Trophoblast cell (in vitro differentiated cells and primary cell): ENCODE measurements around the gene HIVEP3.

Experiments
- DNase-seq, 2 donors: peaks; one replicate each; pipeline ENCODE4 v3.0.0-alpha.2; 2016
- H2AFZ ChIP-seq: 2 replicates; pipeline ENCODE4 v1.6.1; 2013; ENCODE audit warnings: low read length, moderate library complexity, mild to moderate bottlenecking; ENCODE audit not compliant: insufficient read depth, poor library complexity
- H2AK5ac ChIP-seq: 2 replicates; pipeline ENCODE4 v1.6.1; 2013; ENCODE audit warnings: mild to moderate bottlenecking, low read length
- H2BK120ac ChIP-seq: 2 replicates; pipeline ENCODE4 v1.6.1; 2013; ENCODE audit warnings: low read length, mild to moderate bottlenecking, moderate library complexity; ENCODE audit not compliant: insufficient read depth, poor library complexity
- H2BK12ac ChIP-seq: 2 replicates; pipeline ENCODE4 v1.6.1; 2013; ENCODE audit warnings: mild to moderate bottlenecking, low read length, moderate library complexity
- H2BK5ac ChIP-seq: 2 replicates; pipeline ENCODE4 v1.6.1; 2013; ENCODE audit warnings: low read length, low read depth, moderate library complexity, mild to moderate bottlenecking; ENCODE audit not compliant: poor library complexity
- H3K14ac ChIP-seq: 2 replicates; pipeline ENCODE4 v1.6.1; 2013; ENCODE audit warnings: mild to moderate bottlenecking, low read length
- H3K18ac ChIP-seq: 2 replicates; pipeline ENCODE4 v1.6.1; 2013; ENCODE audit warnings: mild to moderate bottlenecking, low read length
- H3K23ac ChIP-seq: 2 replicates; pipeline ENCODE4 v1.6.1; 2013; ENCODE audit warnings: low read length
- H3K27ac ChIP-seq: 2 replicates; pipeline ENCODE4 v1.5.1; 2013; ENCODE audit warnings: low read depth, mild to moderate bottlenecking, inconsistent platforms, low read length, moderate library complexity
- H3K27me3 ChIP-seq: 2 replicates; pipeline ENCODE4 v1.6.1; 2013; ENCODE audit warnings: inconsistent platforms, mild to moderate bottlenecking, low read length, moderate library complexity; ENCODE audit not compliant: insufficient read depth
- H3K36me3 ChIP-seq, 2 experiments: 1 replicate in 1 of 2; 2 replicates in 1 of 2; pipeline ENCODE4 v1.6.1; 2013; ENCODE audit warnings: low read length in 2 of 2, mild to moderate bottlenecking in 2 of 2, moderate library complexity in 1 of 2; ENCODE audit not compliant: insufficient read depth in 2 of 2, control insufficient read depth in 1 of 2
- H3K4ac ChIP-seq: 2 replicates; pipeline ENCODE4 v1.6.1; 2013; ENCODE audit warnings: low read depth, mild to moderate bottlenecking, low read length, moderate library complexity
- H3K4me1 ChIP-seq, 2 experiments: 1 replicate in 1 of 2; 2 replicates in 1 of 2; pipeline ENCODE4 v1.6.1; 2013; ENCODE audit warnings: low read length in 2 of 2, mild to moderate bottlenecking in 2 of 2, moderate library complexity in 1 of 2; ENCODE audit not compliant: insufficient read depth in 2 of 2, control insufficient read depth in 1 of 2
- H3K4me2 ChIP-seq: 2 replicates; pipeline ENCODE4 v1.6.1; 2013; ENCODE audit warnings: inconsistent platforms, mild to moderate bottlenecking, low read length, moderate library complexity
- H3K4me3 ChIP-seq: 2 replicates; pipeline ENCODE4 v1.5.1; 2013; ENCODE audit warnings: mild to moderate bottlenecking, low read depth, low read length, inconsistent platforms
- H3K79me1 ChIP-seq: one replicate; pipeline ENCODE4 v1.6.1; 2013; ENCODE audit warnings: low read length
- H3K79me2 ChIP-seq: 2 replicates; pipeline ENCODE4 v1.6.1; 2013; ENCODE audit warnings: low read length, mild to moderate bottlenecking; ENCODE audit not compliant: control insufficient read depth, insufficient read depth, poor library complexity
- H3K9ac ChIP-seq: 2 replicates; pipeline ENCODE4 v1.6.1; 2013; ENCODE audit warnings: mild to moderate bottlenecking, low read length
- H3K9me3 ChIP-seq: 2 replicates; pipeline ENCODE4 v1.6.1; 2013; ENCODE audit warnings: low read depth, mild to moderate bottlenecking, control low read depth, inconsistent platforms, low read length; ENCODE audit not compliant: insufficient read depth
- H4K12ac ChIP-seq: 2 replicates; pipeline ENCODE4 v1.6.1; 2013; ENCODE audit warnings: low read depth, mild to moderate bottlenecking, low read length, moderate library complexity
- H4K8ac ChIP-seq: 2 replicates; pipeline ENCODE4 v1.6.1; 2013; ENCODE audit warnings: low read depth, mild to moderate bottlenecking, low read length, moderate library complexity
- H4K91ac ChIP-seq: one replicate; pipeline ENCODE4 v1.6.1; 2013; ENCODE audit warnings: low read depth, mild to moderate bottlenecking, low read length, moderate library complexity
- WGBS: extraction: QIAGEN DNeasy Blood & Tissue Kit; methylation state at CpG from one replicate; pipeline ENCODE4 v1.1.7; 2013; ENCODE audit warnings: missing lambda C conversion rate; ENCODE audit not compliant: insufficient read length, insufficient coverage; ENCODE audit errors: extremely low coverage; 5-methylcytosine and 5-hydroxymethylcytosine counted together

HIVEP3 gene

DNA sequence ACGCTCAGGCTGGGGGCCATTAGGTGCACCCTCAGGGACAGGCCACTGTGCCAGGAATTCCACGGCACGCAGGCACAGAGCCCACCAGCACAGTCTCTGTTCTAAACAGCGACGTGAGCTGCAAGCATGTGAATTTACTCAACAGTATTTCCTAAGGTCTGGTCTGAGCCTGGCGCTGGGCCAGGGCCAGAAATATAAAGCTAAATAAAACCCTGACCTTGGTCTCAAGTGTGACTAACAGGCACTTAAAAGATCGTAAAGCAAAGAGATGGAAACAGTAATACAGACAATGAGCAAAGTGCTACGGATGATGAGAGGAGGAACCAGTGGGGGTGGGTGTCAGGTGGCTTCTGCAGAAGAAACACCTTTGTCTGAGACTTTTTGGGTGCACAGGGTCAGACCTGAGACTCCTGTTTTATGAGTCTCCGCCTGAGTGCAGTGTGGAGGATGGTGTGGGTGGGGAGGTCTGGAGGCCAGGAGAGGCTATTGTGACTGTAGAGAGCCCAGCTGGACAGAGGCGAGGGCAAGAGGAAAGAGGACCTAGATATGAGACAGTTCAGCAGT lies 380.9 kb downstream of the HIVEP3 start:
- no peak overlapping the region for H3K4me3 ChIP-seq
- H4K12ac ChIP-seq: no peak overlapping the region
- H3K79me1 ChIP-seq: no peaks in the 10 kb centered on the region
- no peak for DNase-seq
- H4K8ac ChIP-seq: no peak overlapping the region
- H2AFZ ChIP-seq: no peak overlapping the region
- H2BK5ac ChIP-seq: no peak overlapping the region
- no peak overlapping the region for H4K91ac ChIP-seq
- no peak overlapping the region for H2AK5ac ChIP-seq
- no CpG with 5 or more reads among the region's 10 CpGs for WGBS
- no peak overlapping the region for H3K27ac ChIP-seq
- H3K4me1 ChIP-seq: no peaks in the 10 kb centered on the region
- no peaks in the 10 kb centered on the region for H3K36me3 ChIP-seq
- peaks cover 2% of the 10 kb centered on the region for H3K9me3 ChIP-seq
- H2BK12ac ChIP-seq: no peak overlapping the region
- H2BK120ac ChIP-seq: no peak overlapping the region
- no peak overlapping the region for H3K9ac ChIP-seq
- H3K4me2 ChIP-seq: no peak overlapping the region
- no peaks in the 10 kb centered on the region for H3K79me2 ChIP-seq
- no peak overlapping the region for H3K18ac ChIP-seq
- H3K4ac ChIP-seq: no peak overlapping the region
- no peak overlapping the region for H3K23ac ChIP-seq
- no peak overlapping the region for H3K14ac ChIP-seq
- no peaks in the 10 kb centered on the region for H3K27me3 ChIP-seq

DNA sequence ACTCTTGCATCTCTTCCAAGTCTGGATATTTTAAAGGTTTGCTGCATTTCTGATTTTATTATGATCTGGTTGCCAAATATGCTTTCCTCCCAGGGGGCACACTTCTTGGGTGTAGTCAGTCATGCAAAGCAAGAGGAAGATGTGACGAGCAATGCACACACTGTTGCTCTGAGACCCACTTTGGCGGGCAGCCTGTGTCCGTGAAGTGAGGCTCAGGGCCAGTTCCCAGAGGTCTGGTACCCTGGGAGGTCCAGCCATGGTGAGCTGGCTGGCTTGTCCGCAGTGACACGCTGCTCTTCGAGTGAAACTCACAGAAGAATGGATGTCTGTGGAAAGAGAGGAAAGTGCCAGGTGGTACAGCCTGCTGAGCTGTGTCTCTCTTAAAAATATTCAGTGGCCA lies 381.5 kb downstream of the HIVEP3 start:
- no peak overlapping the region for H2BK5ac ChIP-seq
- H4K12ac ChIP-seq: no peak overlapping the region
- H3K9me3 ChIP-seq: peaks cover 2% of the 10 kb centered on the region
- no peaks in the 10 kb centered on the region for H3K36me3 ChIP-seq
- H3K27me3 ChIP-seq: no peaks in the 10 kb centered on the region
- no peak overlapping the region for H4K91ac ChIP-seq
- no peak overlapping the region for H3K9ac ChIP-seq
- no peak overlapping the region for H3K27ac ChIP-seq
- H2AK5ac ChIP-seq: no peak overlapping the region
- H2BK12ac ChIP-seq: no peak overlapping the region
- H3K79me1 ChIP-seq: no peaks in the 10 kb centered on the region
- H3K23ac ChIP-seq: no peak overlapping the region
- no peak for DNase-seq
- H3K4me1 ChIP-seq: no peaks in the 10 kb centered on the region
- H4K8ac ChIP-seq: no peak overlapping the region
- H3K18ac ChIP-seq: no peak overlapping the region
- H3K4ac ChIP-seq: no peak overlapping the region
- WGBS: no CpG with 5 or more reads among the region's 6 CpGs
- H3K4me2 ChIP-seq: no peak overlapping the region
- no peak overlapping the region for H3K14ac ChIP-seq
- no peak overlapping the region for H3K4me3 ChIP-seq
- H3K79me2 ChIP-seq: no peaks in the 10 kb centered on the region
- no peak overlapping the region for H2BK120ac ChIP-seq
- H2AFZ ChIP-seq: no peak overlapping the region

DNA sequence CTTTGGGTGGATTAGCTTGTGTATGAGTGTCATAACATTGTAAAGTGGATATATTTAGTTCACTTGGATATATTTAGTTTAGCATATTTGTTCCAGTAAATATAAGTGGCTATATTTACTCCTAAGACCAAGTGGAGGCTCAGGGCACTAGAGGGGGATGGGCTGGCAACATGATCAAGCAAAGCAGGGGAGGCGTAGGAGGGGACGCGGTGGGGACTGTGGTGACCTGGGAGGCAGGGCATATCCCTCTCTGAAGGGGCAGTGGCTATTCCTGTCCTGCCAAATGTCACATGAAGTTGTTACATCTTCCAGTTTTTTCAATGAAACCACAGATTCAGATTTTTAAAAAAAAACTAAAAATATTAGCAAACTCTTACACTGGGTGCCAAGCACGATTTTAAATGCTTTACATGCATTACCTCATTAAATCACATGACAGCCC lies 382.3 kb downstream of the HIVEP3 start:
- H3K36me3 ChIP-seq: no peaks in the 10 kb centered on the region
- H4K8ac ChIP-seq: no peak overlapping the region
- no peak overlapping the region for H3K18ac ChIP-seq
- no peak overlapping the region for H3K27ac ChIP-seq
- H3K4ac ChIP-seq: no peak overlapping the region
- no peak overlapping the region for H2AFZ ChIP-seq
- no peak overlapping the region for H2BK120ac ChIP-seq
- H2BK12ac ChIP-seq: no peak overlapping the region
- no CpG with 5 or more reads among the region's 4 CpGs for WGBS
- H3K79me1 ChIP-seq: no peaks in the 10 kb centered on the region
- H4K12ac ChIP-seq: no peak overlapping the region
- H3K79me2 ChIP-seq: no peaks in the 10 kb centered on the region
- H3K27me3 ChIP-seq: no peaks in the 10 kb centered on the region
- H3K4me2 ChIP-seq: no peak overlapping the region
- H3K23ac ChIP-seq: no peak overlapping the region
- H2BK5ac ChIP-seq: no peak overlapping the region
- no peaks in the 10 kb centered on the region for H3K4me1 ChIP-seq
- DNase-seq: no peak
- H4K91ac ChIP-seq: no peak overlapping the region
- no peak overlapping the region for H3K14ac ChIP-seq
- H3K9me3 ChIP-seq: peaks cover 2% of the 10 kb centered on the region
- no peak overlapping the region for H2AK5ac ChIP-seq
- H3K9ac ChIP-seq: no peak overlapping the region
- H3K4me3 ChIP-seq: no peak overlapping the region

DNA sequence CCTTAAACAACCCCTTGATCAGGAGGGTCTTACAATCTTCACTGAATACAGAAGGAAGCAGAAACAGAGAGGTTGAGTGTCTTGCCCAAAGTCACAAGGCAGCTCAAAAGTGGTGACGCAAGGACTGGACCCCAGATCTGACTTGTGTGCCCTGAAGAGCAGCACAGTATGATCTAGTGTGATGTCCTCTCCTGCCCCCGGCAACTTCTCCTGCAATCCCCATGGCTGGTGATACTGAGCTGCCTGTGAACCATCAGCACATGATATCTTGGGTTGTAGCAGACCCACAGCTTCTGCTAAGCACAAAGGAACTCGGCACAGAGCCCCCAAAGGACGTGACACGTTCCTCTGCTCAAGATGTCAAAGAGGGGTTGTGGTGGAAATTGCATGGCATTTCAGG lies 383.0 kb downstream of the HIVEP3 start:
- peaks cover 3% of the 10 kb centered on the region for H3K9me3 ChIP-seq
- H4K12ac ChIP-seq: no peak overlapping the region
- no peak overlapping the region for H4K8ac ChIP-seq
- H3K4me2 ChIP-seq: no peak overlapping the region
- H3K18ac ChIP-seq: no peak overlapping the region
- no peak overlapping the region for H3K27ac ChIP-seq
- WGBS: no CpG with 5 or more reads among the region's 5 CpGs
- H3K36me3 ChIP-seq: no peaks in the 10 kb centered on the region
- H3K4me1 ChIP-seq: no peaks in the 10 kb centered on the region
- no peak overlapping the region for H3K14ac ChIP-seq
- no peak overlapping the region for H3K9ac ChIP-seq
- H3K27me3 ChIP-seq: no peaks in the 10 kb centered on the region
- H2BK5ac ChIP-seq: no peak overlapping the region
- no peak overlapping the region for H3K4ac ChIP-seq
- no peak overlapping the region for H2AFZ ChIP-seq
- no peak overlapping the region for H3K4me3 ChIP-seq
- H3K79me2 ChIP-seq: no peaks in the 10 kb centered on the region
- no peak overlapping the region for H2BK120ac ChIP-seq
- no peak overlapping the region for H4K91ac ChIP-seq
- no peak for DNase-seq
- H2BK12ac ChIP-seq: no peak overlapping the region
- no peaks in the 10 kb centered on the region for H3K79me1 ChIP-seq
- no peak overlapping the region for H3K23ac ChIP-seq
- H2AK5ac ChIP-seq: no peak overlapping the region
